ENCODE results near the gene SLC30A3.
A peak's percentile ranks its signal among the peaks of the same experiment; 100 is the strongest.
"Not testable (repeated sequence)": the region's sequence is repeated elsewhere in the genome, so short reads cannot be mapped to it uniquely, and the experiment has no call there.

SLC30A3 gene

DNA sequence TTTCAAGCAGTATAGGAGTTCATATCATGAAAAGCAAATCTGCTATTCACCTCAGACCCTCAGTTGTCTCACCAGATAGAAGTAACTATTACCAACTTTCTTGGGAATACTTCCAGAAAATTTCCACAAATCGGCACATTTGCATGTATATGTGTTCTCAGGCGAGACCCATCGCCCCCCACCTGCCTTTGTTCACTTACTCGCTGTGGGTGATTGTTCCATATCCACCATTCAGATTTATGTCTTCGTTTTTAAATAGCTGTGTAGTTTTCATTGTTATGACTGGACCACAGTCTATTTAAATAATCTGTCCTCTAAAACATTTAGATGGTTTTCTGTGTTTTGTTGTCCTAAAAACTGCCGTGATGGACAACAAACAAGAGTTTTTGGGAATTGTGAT is 22.6 kb upstream of the SLC30A3 start:
- no peak for DNase-seq (ENCODE audit: low read depth)

DNA sequence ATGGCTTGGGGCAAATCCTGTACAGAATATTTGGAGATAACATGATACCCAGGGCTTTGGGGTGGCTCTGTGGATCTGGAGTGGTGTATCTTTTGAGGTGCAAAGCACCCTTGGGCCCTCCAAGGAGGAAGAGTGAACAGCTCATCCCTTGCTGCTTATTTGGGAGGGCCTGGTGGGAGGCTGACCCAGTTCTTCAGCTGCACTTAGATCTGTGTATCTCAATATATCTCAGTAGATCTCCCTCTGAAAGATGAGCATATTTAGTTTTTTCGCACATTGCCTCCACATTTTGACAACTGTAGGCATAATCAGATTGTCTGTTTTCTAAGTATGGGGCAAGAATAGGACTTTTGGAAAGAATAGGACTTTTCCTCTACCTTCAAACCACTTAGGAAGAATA is 22.1 kb upstream of the SLC30A3 start:
- no peak for DNase-seq (ENCODE audit: low read depth)

DNA sequence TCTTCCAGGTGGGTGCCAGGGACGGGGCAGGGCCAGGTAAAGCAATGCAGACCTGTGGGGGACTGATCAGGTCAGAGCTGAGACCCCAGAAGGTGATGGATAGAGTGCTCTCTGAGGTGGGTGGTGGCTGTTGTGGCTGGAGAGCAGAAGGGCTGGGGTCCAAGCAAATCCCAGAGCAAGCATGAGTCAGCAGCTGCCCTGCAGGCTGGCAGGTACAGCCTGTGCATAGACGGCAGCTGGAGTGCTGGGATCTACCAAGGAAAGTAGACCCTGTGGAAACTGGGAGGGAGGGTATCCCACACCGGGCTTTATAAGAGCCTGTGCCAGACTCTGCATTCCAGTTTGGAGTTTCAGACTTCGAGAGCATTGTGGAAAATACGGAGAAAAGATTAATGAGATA is 20.0 kb upstream of the SLC30A3 start:
- DNase-seq (ENCODE audit: low read depth) = no peak

DNA sequence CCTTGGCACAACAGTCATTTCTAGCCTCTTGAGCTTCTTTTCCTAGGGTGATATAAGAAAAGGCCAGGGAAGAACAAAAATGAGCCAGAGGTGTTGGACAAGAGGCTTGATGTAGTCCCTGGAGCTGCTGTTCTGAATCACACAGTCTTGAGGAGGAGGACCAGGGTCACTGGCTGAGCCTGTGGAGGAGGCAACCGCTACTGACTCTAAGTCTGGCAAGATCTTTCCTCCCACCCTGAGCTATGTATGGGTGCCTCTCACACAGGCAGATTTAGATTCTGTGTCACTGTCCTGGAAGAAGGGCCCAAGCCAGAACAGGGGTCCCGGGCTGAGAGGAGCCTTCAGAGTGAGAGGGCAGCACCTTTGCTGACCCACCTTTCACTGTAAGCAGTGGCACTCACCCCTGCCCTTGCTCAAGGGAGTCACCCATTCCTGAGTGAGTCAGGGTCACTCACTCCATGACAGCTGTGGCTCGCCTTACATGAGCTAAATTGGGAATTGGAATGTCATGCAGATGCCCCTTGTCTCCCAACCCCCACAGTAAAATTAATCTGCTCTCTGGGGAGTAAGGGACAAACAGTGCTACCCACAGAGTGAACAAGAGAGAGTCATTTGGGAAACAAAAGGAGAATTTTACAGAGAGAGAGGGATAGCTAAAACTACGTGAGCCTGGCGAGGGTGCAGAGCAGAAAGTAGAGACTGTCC is 19.2 kb upstream of the SLC30A3 start, which contains the start of gene TRIM54:
Gene TRIM54 (plus strand): TSS at position 575 of the 705 bp plus-strand sequence. CDS start 303 bp downstream, outside the sequence.
- no peak for DNase-seq (ENCODE audit: low read depth)

DNA sequence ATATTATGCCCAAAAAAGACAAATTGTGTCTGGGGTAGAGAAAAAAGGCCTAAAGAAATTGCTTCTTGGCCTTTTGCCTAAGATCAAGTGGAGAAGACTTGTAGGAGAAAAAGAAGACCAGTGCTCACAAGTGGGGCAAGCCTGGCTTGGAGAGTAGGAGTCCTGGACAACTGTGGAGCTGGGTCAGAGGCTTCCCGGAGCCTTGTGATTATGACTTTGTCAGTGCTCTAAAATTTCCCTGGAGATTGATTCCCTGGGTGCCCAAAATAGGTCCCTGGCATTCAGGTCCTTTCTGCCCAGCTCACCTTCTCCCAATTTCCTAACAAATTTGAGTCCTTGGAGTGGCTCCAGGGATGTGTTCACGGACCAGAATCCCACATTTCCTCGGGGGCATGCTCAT is 18.6 kb upstream of the SLC30A3 start:
- DNase-seq (ENCODE audit: low read depth) = no peak

DNA sequence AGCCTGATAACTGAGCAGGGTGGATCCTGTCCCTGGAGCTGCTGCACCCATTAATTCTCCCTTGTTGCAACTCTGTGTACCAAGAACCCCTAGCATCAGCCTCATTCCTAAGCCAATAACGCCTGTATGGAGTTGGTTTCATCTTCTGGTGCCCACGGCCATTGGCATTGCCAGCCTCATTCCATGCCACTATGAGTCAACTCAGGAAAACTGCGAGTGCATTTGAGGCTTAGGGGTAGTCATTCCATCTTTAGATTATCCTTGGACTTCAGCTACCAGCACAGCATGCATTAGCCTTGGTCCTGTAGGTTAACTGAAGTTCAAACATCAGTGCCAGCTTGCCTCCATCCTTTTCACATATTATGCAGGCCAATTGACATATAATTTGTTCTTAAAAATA is 18.0 kb upstream of the SLC30A3 start:
- DNase-seq (ENCODE audit: low read depth) = no peak

DNA sequence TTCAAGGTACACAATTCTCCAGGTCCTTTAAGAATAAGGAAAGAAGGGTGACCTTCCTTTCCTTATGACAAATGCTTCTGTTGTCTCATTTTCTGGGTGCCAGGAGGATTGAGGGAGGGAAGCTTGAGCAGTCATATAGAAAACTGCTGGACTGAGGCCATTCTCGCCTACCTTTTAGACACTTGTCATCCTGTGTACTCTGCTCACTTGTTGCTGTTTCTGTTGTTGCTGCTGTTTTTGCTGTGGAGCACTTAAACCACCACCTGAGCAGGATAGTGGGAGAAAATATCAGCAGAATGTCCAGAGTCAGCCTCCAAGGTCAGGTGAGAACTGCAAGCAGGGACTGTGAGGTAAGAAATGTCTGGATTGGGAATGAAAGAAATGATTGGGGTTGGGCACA is 15.2 kb upstream of the SLC30A3 start:
- no peak for DNase-seq (ENCODE audit: low read depth)

DNA sequence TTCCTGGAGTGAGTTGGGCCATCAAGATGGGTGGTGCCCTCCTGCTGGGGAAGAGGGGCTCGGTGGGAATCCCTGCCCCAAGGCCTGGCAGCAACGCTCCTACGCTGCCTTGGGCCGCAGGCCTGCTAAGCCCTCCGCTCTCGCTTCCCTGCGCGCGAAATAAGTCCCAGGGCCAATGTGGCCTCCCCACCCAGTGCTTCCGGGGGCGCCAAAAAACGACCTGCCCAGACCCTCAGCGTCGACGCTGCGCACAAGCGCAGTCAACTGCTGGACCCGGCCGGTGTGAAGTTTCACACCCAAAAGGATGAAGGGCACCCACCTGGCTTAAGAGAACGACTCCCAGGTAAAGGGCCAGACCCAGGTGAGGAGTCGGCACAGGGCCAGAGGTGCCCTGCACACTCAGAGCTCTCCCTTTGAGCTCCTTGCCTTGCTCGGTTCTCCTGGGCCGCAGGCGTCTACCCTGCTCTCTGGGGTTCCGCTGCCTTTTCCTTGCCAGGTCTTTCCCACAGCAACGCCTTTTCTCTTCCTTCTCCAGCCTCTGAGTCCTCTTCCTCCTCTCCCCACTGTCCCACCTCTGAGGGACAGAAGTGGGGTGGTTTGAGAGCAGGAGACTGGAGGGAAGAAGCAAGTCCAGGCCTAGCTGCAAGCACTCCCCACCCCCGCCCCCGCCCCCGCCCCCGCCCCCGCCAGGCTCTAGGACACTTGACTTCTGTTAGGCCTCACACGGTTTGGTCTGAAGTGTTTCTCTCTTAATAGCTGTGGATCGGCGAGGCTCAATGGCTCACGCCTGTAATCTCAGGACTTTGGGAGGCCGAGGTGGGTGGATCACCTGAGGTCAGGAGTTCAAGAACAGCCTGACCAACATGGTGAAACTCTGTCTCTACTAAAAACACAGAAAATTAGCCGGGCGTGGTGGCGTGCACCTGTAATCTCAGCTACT is 12.6 kb upstream of the SLC30A3 start, which contains the start of gene DNAJC5G:
Gene DNAJC5G (plus strand): TSS at position 223 of the 940 bp plus-strand sequence. CDS start 1,296 bp downstream, outside the sequence.
- no peak for DNase-seq (ENCODE audit: low read depth)

DNA sequence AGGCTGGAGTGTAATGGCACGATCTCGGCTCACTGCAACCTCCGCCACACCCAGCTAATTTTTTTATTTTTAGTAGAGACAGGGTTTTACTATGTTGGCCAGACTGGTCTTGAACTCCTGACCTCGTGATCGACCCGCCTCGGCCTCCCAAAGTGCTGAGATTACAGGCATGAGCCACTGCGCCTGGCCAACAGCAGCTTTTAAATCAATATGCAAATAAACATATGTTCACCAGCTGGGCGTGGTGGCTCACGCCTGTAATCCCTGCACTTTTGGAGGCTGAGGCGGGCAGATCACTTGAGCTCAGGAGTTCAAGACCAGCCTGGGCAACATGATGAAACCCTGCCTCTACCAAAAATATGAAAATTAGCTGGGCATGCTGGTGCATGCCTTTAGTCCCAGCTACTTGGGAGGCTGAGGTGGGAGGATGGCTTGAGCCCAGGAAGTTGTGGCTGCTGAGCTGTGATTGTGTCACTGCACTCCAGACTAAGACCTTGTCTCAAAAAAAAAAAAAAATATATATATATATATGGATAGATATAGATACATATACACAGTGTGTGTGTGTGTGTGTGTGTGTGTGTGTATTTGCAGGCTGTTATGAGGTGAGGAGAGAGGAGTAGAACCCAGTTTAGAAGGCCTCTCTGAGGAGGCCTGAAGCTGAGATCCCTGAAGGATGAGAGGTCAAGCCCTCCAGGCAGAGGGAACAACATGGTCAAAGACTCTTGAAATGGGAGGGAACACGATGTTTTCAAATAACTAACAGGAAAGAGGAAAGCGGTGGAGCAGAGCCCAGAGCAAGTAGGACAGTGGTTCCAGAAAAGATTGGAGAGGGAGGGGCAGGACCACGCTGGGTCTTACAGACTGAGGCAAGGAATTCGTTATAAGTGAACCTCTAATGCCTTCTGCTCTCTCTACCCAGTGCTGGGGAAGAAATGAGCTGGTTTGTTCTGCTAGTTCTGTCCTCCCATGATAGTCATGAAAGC is 10.0 kb upstream of the SLC30A3 start:
- DNase-seq (ENCODE audit: low read depth) = not testable (repeated sequence)

DNA sequence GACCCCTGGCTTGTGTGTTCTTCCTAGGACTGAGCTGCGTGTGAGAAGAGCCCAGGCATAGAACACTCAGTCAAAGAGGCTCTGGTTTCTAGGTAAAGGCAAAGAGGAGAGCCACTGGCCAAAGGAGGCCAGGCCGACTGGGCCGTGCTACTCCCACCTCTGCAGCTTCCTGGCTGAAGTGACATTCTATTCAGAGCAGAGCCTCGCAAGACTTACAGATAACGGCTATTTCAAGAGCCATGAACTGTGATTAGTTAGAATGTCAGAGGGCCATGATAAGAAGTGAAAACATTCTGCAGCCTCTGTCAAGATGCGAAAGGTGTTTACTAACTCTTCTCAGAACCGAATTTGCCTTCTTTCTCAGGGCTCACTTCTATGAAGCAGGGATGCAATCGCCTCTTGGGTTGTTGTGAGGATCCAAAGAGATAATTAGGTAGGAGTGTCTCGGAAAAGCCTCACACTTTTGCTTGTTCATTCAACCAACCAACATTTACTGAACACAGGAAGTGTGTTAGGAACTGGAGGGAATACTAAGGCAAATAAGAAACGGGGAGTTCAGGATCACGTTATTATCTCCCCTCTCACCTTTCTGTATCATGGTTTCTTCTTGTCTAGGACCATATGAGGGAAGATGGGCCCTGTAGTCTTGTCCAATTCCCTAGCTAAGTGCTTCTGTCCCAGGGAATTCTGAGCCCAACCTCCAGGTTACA is 8.9 kb upstream of the SLC30A3 start:
- no peak for DNase-seq (ENCODE audit: low read depth)

DNA sequence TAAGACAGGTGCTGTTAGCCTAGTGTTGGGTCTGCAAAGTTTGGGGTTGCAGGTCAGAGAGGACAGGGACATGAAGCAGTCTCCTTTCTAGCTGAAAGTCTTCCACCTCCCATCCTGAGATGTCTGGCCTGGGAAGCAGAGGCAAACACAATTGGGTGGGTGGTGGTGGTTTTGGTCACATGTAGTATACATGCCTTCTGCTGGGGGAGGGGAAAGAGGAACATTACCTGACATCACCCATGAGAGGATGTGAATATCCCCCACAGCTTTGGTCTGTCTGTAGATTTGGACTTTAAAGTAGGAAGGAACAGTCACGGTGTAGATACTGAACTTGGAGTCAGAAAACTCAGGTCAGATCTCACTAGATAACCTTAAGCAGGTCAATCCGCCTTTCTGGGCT is 7.8 kb upstream of the SLC30A3 start:
- no peak for DNase-seq (ENCODE audit: low read depth)

DNA sequence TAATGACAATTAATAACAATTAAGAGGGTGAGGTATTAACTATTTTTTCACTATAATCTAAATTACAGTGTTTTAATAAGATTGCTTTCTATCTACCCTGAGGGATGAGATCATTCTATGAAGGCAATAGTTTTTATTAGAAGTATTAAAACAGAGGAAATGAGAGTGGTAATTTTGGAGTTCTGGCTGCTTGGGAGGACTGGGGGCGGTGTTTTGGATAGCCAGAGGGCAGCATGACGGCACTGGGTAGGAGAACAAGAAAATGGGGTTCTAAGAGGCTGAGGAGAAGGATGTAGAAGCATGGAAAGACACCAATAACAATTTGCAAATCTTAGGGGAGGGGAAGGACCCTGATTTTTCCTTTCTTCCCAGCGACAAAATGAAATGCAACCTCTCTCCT is 7.3 kb upstream of the SLC30A3 start:
- DNase-seq (ENCODE audit: low read depth) = no peak

DNA sequence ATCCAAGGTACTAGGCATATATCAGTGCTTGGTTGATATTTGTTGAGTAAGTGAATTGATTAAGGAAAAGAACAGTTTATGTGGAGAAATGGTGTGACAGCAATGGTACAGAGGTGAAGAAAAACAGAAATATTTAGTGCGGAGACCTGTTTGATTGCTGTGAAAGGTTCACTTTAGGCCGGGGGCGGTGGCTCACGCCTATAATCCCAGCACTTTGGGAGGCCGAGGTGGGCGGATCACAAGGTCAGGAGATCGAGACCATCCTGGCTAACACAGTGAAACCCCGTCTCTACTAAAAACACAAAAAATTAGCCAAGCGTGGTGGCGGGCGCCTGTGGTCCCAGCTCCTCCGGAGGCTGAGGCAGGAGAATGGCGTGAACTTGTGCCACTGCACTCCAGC is 5.4 kb upstream of the SLC30A3 start:
- not testable (repeated sequence) for DNase-seq (ENCODE audit: low read depth)

DNA sequence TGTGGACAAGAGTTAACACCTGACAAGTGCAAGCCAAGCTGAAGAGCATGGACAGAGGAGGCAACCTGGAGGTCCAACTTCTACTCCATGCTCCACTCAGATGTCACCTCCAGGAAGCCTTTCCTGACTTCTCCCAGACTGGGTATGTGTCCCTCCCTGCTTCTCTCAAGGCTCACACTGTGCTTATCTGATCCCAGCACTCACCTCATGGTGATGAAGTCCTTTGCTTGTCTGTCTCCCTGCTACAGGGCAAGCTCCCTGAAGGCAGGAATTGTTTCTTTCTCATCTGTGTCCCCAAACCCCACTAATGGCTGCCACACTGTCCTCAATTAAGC is 2.7 kb upstream of the SLC30A3 start:
- DNase-seq (ENCODE audit: low read depth) = no peak

DNA sequence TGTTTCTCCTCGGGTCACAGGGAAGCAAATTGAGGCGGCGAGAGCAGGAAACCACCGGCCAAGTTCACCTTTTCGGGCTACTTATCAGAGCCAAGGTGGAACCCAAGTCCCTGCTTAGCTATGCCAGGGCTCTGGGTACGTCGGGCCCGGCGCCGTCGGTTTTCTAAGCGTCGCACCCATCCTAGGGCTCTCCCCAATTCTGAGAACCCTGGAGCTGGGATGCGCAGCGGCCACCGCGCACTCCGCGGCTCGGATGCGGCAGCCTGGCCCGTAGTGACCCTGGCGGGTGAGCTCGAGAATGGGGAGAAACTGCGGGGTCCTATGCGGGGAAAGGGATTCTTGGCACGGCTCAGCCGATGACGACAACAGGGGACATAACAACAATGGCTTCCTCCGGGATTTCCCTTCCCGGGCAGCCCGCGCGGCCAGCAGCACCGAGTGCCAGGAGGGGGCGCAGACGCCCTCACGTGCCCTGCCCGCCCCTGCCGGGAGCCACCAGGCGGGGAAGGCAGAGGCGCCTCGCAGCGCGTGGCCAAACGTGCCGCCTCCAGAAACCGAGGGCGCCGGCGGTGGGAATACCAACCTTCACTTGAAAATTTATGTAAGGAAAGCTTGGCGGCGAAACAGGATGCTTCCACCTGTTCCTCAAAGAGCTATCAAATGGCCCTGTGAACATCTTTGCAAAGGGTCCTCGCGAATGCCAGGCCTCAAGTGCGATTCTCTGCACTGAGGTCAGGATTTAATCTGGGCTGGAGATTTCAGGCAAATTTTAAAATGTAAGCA is 2.1 kb upstream of the SLC30A3 start:
- peak; percentile 51 for DNase-seq (ENCODE audit: low read depth)

DNA sequence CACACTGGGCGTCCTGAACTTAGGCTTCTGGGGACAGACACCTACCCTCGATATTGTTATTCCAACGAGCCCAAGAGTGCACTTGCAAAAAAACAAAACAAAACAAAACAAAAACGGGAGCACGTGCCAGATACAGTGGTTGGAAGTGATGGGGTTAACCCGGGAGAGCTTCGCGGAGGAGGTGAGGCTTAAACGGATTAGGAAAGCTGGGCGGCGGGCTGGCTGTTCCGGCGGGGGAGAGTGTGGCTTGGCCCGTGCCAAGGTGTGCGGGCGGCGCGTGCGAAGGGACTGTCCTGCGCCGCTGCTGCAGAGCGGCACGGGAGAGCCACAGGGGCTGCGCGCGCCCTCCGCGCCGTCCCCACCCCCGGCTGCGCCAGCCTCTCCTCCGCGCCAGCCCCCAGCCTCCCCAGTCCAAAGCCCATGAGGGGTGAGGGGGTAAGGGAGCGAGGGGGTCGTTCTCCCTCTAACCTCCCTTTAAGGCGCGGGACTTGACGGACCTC is 1.5 kb upstream of the SLC30A3 start:
- DNase-seq (ENCODE audit: low read depth) = peak; percentile 6

DNA sequence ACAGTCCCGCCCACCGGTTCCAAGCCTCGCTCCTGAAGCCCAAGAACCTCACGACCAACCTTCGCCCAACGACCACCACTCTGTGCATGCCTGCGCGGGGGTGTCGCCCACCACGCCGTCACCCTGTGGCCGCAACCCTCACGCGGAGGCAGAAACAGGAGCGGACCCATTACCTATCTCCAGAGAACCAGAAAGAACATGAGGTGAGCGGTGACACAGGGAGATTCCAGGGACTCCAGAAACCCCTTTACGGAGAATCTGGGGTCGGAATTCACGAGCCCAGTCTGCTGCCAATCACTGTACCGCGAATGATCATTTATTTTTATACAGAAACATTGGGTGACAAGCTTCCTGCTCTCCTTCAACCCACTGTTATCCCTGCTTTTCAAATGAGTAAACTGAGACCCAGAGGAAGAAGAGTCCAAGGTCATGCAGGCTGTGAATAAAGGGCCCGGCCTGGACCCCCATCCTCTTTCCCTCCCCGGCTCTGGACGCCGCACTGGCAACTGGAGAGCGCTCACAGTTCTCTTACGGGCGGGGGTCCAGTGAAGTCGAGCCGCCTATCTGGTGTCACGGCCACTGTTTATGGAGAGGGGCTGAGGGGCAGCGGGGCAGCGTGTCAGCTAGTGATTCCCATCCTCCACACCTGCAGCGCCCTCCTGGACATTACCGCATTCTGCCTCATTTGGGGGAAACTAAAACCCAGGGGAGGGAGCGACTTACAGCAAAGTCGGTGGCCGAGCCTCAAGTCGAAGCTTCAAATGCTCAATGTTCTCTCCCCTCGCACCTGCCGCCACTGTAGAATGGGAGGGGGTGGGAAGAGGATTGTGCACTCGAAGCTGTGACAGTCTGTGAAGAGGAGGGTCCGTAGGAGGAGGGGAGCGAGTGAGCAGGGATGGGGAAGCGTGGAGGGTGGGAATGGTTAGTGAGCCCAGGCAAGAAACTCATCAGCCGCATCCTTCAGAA is 723 bp upstream of the SLC30A3 start:
- DNase-seq (ENCODE audit: low read depth) = no peak

DNA sequence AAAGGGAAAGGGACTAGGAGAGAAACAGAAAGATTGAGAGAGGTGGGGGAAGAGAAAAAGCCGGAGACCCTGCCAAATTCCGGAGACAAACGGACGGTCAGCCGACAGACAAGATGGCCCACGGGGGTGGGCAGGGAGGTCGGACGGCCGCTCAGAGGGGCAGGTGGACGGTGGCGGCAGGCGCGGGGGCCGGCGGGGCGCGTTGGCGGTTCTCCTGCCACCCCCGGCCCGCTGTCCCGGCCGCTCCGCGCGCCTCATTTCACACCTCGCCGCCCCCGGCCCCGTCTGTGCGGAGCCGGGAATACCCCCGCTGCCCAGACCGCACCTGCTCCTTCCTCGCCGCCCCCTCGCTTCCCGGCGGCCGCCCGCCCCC is 935 bp downstream of the SLC30A3 start:
- no peak for DNase-seq (ENCODE audit: low read depth)

DNA sequence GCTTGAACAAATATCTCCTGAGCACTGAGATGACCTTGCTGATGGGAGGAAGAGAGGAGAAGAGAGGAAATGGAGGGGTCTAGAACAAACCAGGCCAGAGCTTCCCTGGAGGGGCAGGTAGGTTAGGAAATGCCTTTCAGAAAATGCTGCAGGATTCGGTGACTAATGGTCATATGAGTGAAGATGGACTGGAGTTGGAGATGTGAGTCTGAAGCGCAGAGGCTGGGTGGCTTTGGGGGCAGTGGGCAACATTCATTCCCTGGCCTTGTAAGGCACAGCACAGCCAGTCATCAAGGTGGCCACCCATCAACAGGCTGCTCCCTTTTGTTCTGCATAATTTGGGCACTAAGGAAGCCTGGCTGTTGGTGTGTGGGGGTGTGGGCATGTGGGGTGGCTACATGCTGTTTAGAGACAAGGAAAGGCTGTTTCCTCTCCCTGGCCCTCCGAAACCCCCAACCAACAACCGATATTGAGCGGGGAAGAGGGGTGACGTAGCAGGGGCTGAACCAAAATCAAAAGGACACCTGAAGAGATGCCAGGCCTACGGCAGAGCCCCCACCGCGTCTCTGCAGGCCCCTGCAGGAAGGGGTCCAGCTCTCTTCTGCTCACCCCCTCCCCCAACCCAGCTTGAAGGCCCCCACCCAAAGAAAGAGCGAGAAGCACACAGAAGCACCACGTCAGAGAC is 1.5 kb downstream of the SLC30A3 start:
- no peak for DNase-seq (ENCODE audit: low read depth)
